Activated T-helper 2 cell treated with anti-CD3 and anti-CD28 coated beads, Interferon-gamma antibody, Interleukin-2, Interleukin-4, amounts not matched to agents 10 μg/mL and 5 μg/mL and 100 μg/mL, durations not matched to agents 14 hours and 24 hours and 36 hours (primary cell): ENCODE data around the gene INPP5K. TPM values are rescaled to one million over a fixed set of nuclear protein-coding genes. Genes with fewer than 3 reads are reported as not detected.
"Not testable (repeated sequence)": the region's sequence is repeated elsewhere in the genome, so short reads cannot be mapped to it uniquely, and the experiment has no call there.

Experiments used
- DNase-seq: peaks from one replicate; pipeline ENCODE4 v3.0.0; 2021; ENCODE audit warnings: low spot score
- H3K27ac Mint-ChIP-seq: one replicate; pipeline ENCODE4 v1.8.0; 2021; ENCODE audit warnings: mixed read lengths
- H3K27me3 Mint-ChIP-seq: one replicate; pipeline ENCODE4 v1.8.0; 2021; ENCODE audit warnings: low read depth, mixed read lengths
- H3K36me3 Mint-ChIP-seq: one replicate; pipeline ENCODE4 v1.8.0; 2021; ENCODE audit warnings: low read depth, mixed read lengths
- H3K4me1 Mint-ChIP-seq: one replicate; pipeline ENCODE4 v1.8.0; 2021; ENCODE audit warnings: low read depth, mixed read lengths
- H3K4me3 Mint-ChIP-seq: one replicate; pipeline ENCODE4 v1.8.0; 2021; ENCODE audit warnings: low read depth, mild to moderate bottlenecking, moderate library complexity, mixed read lengths
- H3K9me3 Mint-ChIP-seq: one replicate; pipeline ENCODE4 v1.8.0; 2021; ENCODE audit warnings: mixed read lengths
- intact Hi-C: fragments of 100-400 bp; cut with micrococcal nuclease; formaldehyde crosslinking; loops from one replicate; pipeline ENCODE4 v1.15.1; 2023
- total RNA-seq: library from RNA; stranded (reverse); gene quantifications from 2 replicates; pipeline ENCODE4 v1.2.3, GENCODE V29; 2022

The INPP5K gene
- total RNA-seq, 1 donor from 2014 or later: 31.0 TPM

- Mint-ChIP-seq H3K27ac (no peak overlapping the region), H3K4me3 (no peak overlapping the region), H3K4me1 (peaks cover 20% of the 10 kb centered on the region), H3K36me3 (peaks cover 25% of the 10 kb centered on the region), H3K9me3 (no peaks in the 10 kb centered on the region), H3K27me3 (no peaks in the 10 kb centered on the region)
- intact Hi-C loops: loop anchor here (10.0 kb wide), 1 partner anchor 237 kb away; the partner anchor contains the start of genes BHLHA9 and TRARG1
- no peak for DNase-seq
Observed at GRCh38 chr17:1511756-1512321, 4.6 kb downstream of the INPP5K start.

GRCh38 chr17:1511290-1511689, 5.1 kb downstream of the INPP5K start:
- no peak overlapping the region for H3K27ac Mint-ChIP-seq
- DNase-seq: no peak
- H3K36me3 Mint-ChIP-seq: peaks cover 29% of the 10 kb centered on the region
- no peaks in the 10 kb centered on the region for H3K27me3 Mint-ChIP-seq
- no peaks in the 10 kb centered on the region for H3K9me3 Mint-ChIP-seq
- H3K4me3 Mint-ChIP-seq: no peak overlapping the region
- intact Hi-C loops: loop anchor here (10.0 kb wide), 1 partner anchor 236 kb away; the partner anchor contains the start of genes BHLHA9 and TRARG1
- peaks cover 20% of the 10 kb centered on the region for H3K4me1 Mint-ChIP-seq

- no peak overlapping the region for H3K4me3 Mint-ChIP-seq
- H3K27me3 Mint-ChIP-seq: no peaks in the 10 kb centered on the region
Observed at GRCh38 chr17:1509290-1509881, 7.0 kb downstream of the INPP5K start.

GRCh38 chr17:1508709-1509108, 7.7 kb downstream of the INPP5K start:
- H3K4me1 Mint-ChIP-seq, H3K4me3 Mint-ChIP-seq, H3K27ac Mint-ChIP-seq, DNase-seq, H3K27me3 Mint-ChIP-seq, intact Hi-C loops, H3K9me3 Mint-ChIP-seq: not testable (repeated sequence)
- peaks cover 32% of the 10 kb centered on the region for H3K36me3 Mint-ChIP-seq

More at GRCh38 chr17:1509290-1509881, 7.0 kb downstream of the INPP5K start:
- intact Hi-C loops: no loop called here
- Mint-ChIP-seq H3K4me1 (peaks cover 11% of the 10 kb centered on the region), H3K9me3 (no peaks in the 10 kb centered on the region), H3K36me3 (peaks cover 34% of the 10 kb centered on the region), H3K27ac (no peak overlapping the region)
- no peak for DNase-seq

GRCh38 chr17:1506649-1507267, 9.7 kb downstream of the INPP5K start:
- Mint-ChIP-seq H3K4me3 (no peak overlapping the region), H3K27ac (no peak overlapping the region), H3K9me3 (no peaks in the 10 kb centered on the region), H3K27me3 (no peaks in the 10 kb centered on the region), H3K4me1 (peaks cover 9% of the 10 kb centered on the region), H3K36me3 (peaks cover 25% of the 10 kb centered on the region)
- intact Hi-C loops: no loop called here
- no peak for DNase-seq

GRCh38 chr17:1505586-1505985, 10.8 kb downstream of the INPP5K start:
- H3K9me3 Mint-ChIP-seq: no peaks in the 10 kb centered on the region
- DNase-seq: no peak
- no peak overlapping the region for H3K4me3 Mint-ChIP-seq
- H3K36me3 Mint-ChIP-seq: peaks cover 25% of the 10 kb centered on the region
- intact Hi-C loops: no loop called here
- H3K27ac Mint-ChIP-seq: no peak overlapping the region
- H3K4me1 Mint-ChIP-seq: peaks cover 9% of the 10 kb centered on the region
- no peaks in the 10 kb centered on the region for H3K27me3 Mint-ChIP-seq

- Mint-ChIP-seq H3K27ac (no peak overlapping the region), H3K4me3 (no peak overlapping the region), H3K27me3 (no peaks in the 10 kb centered on the region), H3K36me3 (peaks cover 25% of the 10 kb centered on the region), H3K9me3 (no peaks in the 10 kb centered on the region), H3K4me1 (peaks cover 8% of the 10 kb centered on the region)
- DNase-seq: no peak
- intact Hi-C loops: no loop called here
Observed at GRCh38 chr17:1504866-1505265, 11.5 kb downstream of the INPP5K start.

GRCh38 chr17:1503699-1504098, 12.7 kb downstream of the INPP5K start:
- Mint-ChIP-seq H3K9me3 (no peaks in the 10 kb centered on the region), H3K4me1 (no peaks in the 10 kb centered on the region), H3K4me3 (no peak overlapping the region), H3K27me3 (no peaks in the 10 kb centered on the region), H3K27ac (no peak overlapping the region), H3K36me3 (peaks cover 21% of the 10 kb centered on the region)
- intact Hi-C loops: no loop called here
- DNase-seq: no peak

- intact Hi-C loops: no loop called here
- Mint-ChIP-seq H3K27ac (no peak overlapping the region), H3K9me3 (no peaks in the 10 kb centered on the region), H3K4me1 (no peaks in the 10 kb centered on the region), H3K4me3 (no peak overlapping the region), H3K36me3 (peaks cover 4% of the 10 kb centered on the region), H3K27me3 (no peaks in the 10 kb centered on the region)
- DNase-seq: no peak
Observed at GRCh38 chr17:1498869-1499268, 17.5 kb downstream of the INPP5K start.

GRCh38 chr17:1498233-1498632, 18.2 kb downstream of the INPP5K start:
- Mint-ChIP-seq H3K4me3 (no peak overlapping the region), H3K36me3 (peaks cover 4% of the 10 kb centered on the region), H3K9me3 (no peaks in the 10 kb centered on the region), H3K27ac (no peak overlapping the region), H3K4me1 (no peaks in the 10 kb centered on the region), H3K27me3 (no peaks in the 10 kb centered on the region)
- DNase-seq: no peak
- intact Hi-C loops: no loop called here

- Mint-ChIP-seq H3K4me1 (no peaks in the 10 kb centered on the region), H3K27me3 (no peaks in the 10 kb centered on the region), H3K27ac (no peak overlapping the region), H3K36me3 (peaks cover 4% of the 10 kb centered on the region), H3K4me3 (no peak overlapping the region), H3K9me3 (no peaks in the 10 kb centered on the region)
- DNase-seq: no peak
- intact Hi-C loops: no loop called here
Observed at GRCh38 chr17:1497831-1498230, 18.6 kb downstream of the INPP5K start.

GRCh38 chr17:1496869-1497268, 19.5 kb downstream of the INPP5K start:
- Mint-ChIP-seq H3K27me3 (no peaks in the 10 kb centered on the region), H3K9me3 (no peaks in the 10 kb centered on the region), H3K36me3 (peaks cover 4% of the 10 kb centered on the region), H3K4me1 (peaks cover 4% of the 10 kb centered on the region), H3K27ac (no peak overlapping the region), H3K4me3 (no peak overlapping the region)
- no peak for DNase-seq
- intact Hi-C loops: no loop called here

- no peak overlapping the region for H3K27ac Mint-ChIP-seq
- no peaks in the 10 kb centered on the region for H3K27me3 Mint-ChIP-seq
- no peaks in the 10 kb centered on the region for H3K9me3 Mint-ChIP-seq
- intact Hi-C loops: no loop called here
- DNase-seq: no peak
- H3K4me3 Mint-ChIP-seq: no peak overlapping the region
- peaks cover 7% of the 10 kb centered on the region for H3K4me1 Mint-ChIP-seq
- H3K36me3 Mint-ChIP-seq: peaks cover 6% of the 10 kb centered on the region
Observed at GRCh38 chr17:1495265-1495989, 21.0 kb downstream of the INPP5K start.
